Placental pericyte (primary cell): ENCODE data around the gene GPR31. TPM values are rescaled to one million over a fixed set of nuclear protein-coding genes. Genes with fewer than 3 reads are reported as not detected.

Experiments used
- total RNA-seq: library from RNA; depleted of rRNA; stranded (reverse); fragments of >200 nt; gene quantifications from 2 replicates; pipeline ENCODE4 v1.2.3, GENCODE V29; 2012

Gene GPR31, protein sequence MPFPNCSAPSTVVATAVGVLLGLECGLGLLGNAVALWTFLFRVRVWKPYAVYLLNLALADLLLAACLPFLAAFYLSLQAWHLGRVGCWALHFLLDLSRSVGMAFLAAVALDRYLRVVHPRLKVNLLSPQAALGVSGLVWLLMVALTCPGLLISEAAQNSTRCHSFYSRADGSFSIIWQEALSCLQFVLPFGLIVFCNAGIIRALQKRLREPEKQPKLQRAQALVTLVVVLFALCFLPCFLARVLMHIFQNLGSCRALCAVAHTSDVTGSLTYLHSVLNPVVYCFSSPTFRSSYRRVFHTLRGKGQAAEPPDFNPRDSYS
- not detected in 2 replicates for total RNA-seq

GRCh38 chr6:167157863-167158262 lies at the start of gene GPR31:
TSS of gene GPR31 (minus strand) at chr6:167157980. CDS start at chr6:167157831, 149 bp downstream.

DNA sequence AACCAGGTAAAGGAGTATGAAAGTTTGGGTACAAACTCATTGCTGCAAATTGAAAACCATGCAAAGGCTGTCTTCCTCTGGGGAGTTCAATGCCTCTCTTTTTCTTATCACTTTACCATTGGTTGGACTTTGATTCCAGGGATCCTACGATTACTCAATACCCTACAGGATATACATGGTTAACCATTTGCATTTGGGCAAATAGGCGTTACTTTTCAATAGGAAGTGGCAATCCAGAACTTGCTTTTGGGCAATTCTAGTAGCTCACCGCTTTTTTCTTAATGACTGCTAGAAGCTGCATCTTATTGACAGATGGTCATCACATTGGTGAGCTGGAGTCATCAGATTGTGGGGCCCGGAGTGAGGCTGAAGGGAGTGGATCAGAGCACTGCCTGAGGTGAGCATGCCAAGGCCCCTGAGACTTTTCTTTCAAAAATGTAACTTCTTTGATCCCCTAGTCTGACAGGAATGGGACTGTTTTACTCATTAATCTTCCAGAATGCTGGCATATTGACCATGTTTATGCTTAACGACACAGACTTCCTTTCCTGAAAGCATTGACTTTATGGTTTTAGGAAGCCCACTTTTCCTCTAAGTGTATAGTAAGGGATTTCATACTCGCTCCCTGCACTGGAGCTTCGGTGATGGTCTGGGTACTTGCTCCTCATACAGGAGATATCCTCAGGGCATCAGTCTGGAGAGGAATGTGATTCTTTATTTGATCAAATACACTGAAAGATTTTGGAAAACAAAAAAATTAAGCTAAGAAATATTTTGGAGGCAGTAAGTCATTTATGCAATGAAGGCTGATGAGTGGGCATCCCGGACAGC lies 34.7 kb downstream of the GPR31 start, which contains the start of gene CCR6:
Gene CCR6, plus strand, starts transcription at position 270 of the 831 bp plus-strand sequence. CDS start 13,039 bp downstream, outside the sequence.

Other genes starting within 250 kb of the GPR31 start
- 13.9 and 28.9 TPM in 2 replicates for gene RNASET2, start 201.4 kb downstream of the GPR31 start, total RNA-seq
- 17.9 and 32.1 TPM in 2 replicates for gene CEP43, start 158.6 kb downstream of the GPR31 start, total RNA-seq
- gene CCR6, start 34.9 kb downstream of the GPR31 start, total RNA-seq = not detected in 2 replicates
- not detected in 2 replicates for gene UNC93A, start 133.3 kb upstream of the GPR31 start, total RNA-seq
- not detected in 2 replicates for gene TTLL2, start 167.1 kb upstream of the GPR31 start, total RNA-seq